Measurements from ENCODE around the gene USP15. TPM values are rescaled to one million over a fixed set of nuclear protein-coding genes. Genes with fewer than 3 reads are reported as not detected.
A peak's percentile ranks its signal among the peaks of the same experiment; 100 is the strongest.

Gene USP15
- total and polyA plus RNA-seq, 4 donors = 16.3 to 102 (median 66.1) TPM

- Histone ChIP-seq H3K4me1 (ENCODE audit: control insufficient read depth in 1 of 2, insufficient read depth in 2 of 2, low read length in 2 of 2) (peaks cover 0 to 3% of the 10 kb centered on the region in 2 donors), H3K9me3 (ENCODE audit: control insufficient read depth, low read length) (no peaks in the 10 kb centered on the region)
These were observed 19.8 kb downstream of the USP15 start for GRCh38 chr12:62279961-62280360.

DNA sequence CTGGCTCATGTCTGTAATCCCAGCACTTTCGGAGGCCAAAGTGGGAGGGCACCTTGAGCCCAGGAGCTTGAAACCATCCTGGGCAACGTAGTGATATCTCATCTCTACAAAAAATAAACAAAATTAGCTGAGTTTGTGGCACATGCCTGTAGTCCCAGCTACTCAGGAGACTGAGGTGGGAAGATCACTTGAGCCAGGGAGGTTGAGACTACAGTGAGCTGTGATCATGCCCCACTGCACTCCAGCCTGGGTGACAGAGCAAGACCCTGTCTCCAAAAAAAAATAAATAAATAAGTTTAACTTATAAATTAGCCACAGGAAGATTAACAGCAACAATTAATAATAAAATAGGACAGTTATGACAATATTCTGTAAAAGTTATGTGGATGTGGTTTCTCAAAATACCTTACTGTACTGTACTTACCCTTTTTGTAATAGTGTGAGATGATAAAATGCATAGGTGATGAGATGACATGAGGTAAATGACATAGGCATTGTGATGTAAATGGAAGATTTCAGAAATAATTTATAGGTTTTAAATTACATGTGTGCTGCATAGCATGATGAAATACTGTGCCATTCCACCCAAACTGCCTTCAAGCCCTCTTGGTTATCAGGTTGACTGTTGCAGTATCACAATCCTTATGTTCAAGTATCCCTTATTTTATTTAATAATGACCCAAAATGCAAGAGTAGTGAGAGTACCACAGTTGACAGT lies 22.0 kb downstream of the USP15 start:
- DNase-seq (no peak), ATAC-seq (ENCODE audit: low FRiP score) (no peak)
- Histone ChIP-seq H3K4me1 (ENCODE audit: control insufficient read depth in 1 of 2, insufficient read depth in 2 of 2, low read length in 2 of 2) (no peaks in the 10 kb centered on the region), H3K27me3 (ENCODE audit: control insufficient read depth in 1 of 2, insufficient read depth in 2 of 2, low read length in 1 of 2) (no peaks in the 10 kb centered on the region), H3K9me3 (ENCODE audit: control insufficient read depth, low read length) (no peaks in the 10 kb centered on the region), H3K4me3 (ENCODE audit: low read length in 2 of 2) (no peak overlapping the region), H3K36me3 (ENCODE audit: control insufficient read depth in 1 of 2, insufficient read depth in 2 of 2, low read length in 1 of 2) (no peaks in the 10 kb centered on the region), H3K27ac (ENCODE audit: low read depth in 1 of 2, low read length in 2 of 2) (no peak overlapping the region)
- intact Hi-C loops (cut with DNase I) = no loop called here
- WGBS, 2 donors = 55 to 61% methylated on average over 2 of the region's 2 CpGs

More at GRCh38 chr12:62279961-62280360, 19.8 kb downstream of the USP15 start:
- Histone ChIP-seq H3K36me3 (ENCODE audit: control insufficient read depth in 1 of 2, insufficient read depth in 2 of 2, low read length in 1 of 2) (no peaks in the 10 kb centered on the region), H3K27ac (ENCODE audit: low read depth in 1 of 2, low read length in 2 of 2) (no peak overlapping the region), H3K27me3 (ENCODE audit: control insufficient read depth in 1 of 2, insufficient read depth in 2 of 2, low read length in 1 of 2) (no peaks in the 10 kb centered on the region), H3K4me3 (ENCODE audit: low read length in 2 of 2) (no peak overlapping the region)
- ATAC-seq (ENCODE audit: low FRiP score) (no peak), DNase-seq (no peak)
- intact Hi-C loops (cut with DNase I) = no loop called here

GRCh38 chr12:62284749-62285148 lies 24.5 kb downstream of the USP15 start:
- intact Hi-C loops (cut with DNase I) = no loop called here
- Histone ChIP-seq H3K4me3 (ENCODE audit: low read length in 2 of 2) (no peak overlapping the region), H3K9me3 (ENCODE audit: control insufficient read depth, low read length) (no peaks in the 10 kb centered on the region), H3K27me3 (ENCODE audit: control insufficient read depth in 1 of 2, insufficient read depth in 2 of 2, low read length in 1 of 2) (no peaks in the 10 kb centered on the region), H3K36me3 (ENCODE audit: control insufficient read depth in 1 of 2, insufficient read depth in 2 of 2, low read length in 1 of 2) (no peaks in the 10 kb centered on the region), H3K27ac (ENCODE audit: low read depth in 1 of 2, low read length in 2 of 2) (no peak overlapping the region), H3K4me1 (ENCODE audit: control insufficient read depth in 1 of 2, insufficient read depth in 2 of 2, low read length in 2 of 2) (no peaks in the 10 kb centered on the region)
- ATAC-seq (ENCODE audit: low FRiP score) (no peak), DNase-seq (no peak)

GRCh38 chr12:62285284-62285683 lies 25.1 kb downstream of the USP15 start:
- Histone ChIP-seq H3K27ac (ENCODE audit: low read depth in 1 of 2, low read length in 2 of 2) (peak overlapping the region in 1 of 2 donors; percentile 57), H3K27me3 (ENCODE audit: control insufficient read depth in 1 of 2, insufficient read depth in 2 of 2, low read length in 1 of 2) (no peaks in the 10 kb centered on the region), H3K4me1 (ENCODE audit: control insufficient read depth in 1 of 2, insufficient read depth in 2 of 2, low read length in 2 of 2) (no peaks in the 10 kb centered on the region), H3K9me3 (ENCODE audit: control insufficient read depth, low read length) (no peaks in the 10 kb centered on the region), H3K4me3 (ENCODE audit: low read length in 2 of 2) (no peak overlapping the region), H3K36me3 (ENCODE audit: control insufficient read depth in 1 of 2, insufficient read depth in 2 of 2, low read length in 1 of 2) (no peaks in the 10 kb centered on the region)
- DNase-seq (no peak), ATAC-seq (ENCODE audit: low FRiP score) (no peak)
- WGBS, 2 donors = 99 to 100% methylated on average over 1 of the region's 1 CpG
- intact Hi-C loops (cut with DNase I) = no loop called here

DNA sequence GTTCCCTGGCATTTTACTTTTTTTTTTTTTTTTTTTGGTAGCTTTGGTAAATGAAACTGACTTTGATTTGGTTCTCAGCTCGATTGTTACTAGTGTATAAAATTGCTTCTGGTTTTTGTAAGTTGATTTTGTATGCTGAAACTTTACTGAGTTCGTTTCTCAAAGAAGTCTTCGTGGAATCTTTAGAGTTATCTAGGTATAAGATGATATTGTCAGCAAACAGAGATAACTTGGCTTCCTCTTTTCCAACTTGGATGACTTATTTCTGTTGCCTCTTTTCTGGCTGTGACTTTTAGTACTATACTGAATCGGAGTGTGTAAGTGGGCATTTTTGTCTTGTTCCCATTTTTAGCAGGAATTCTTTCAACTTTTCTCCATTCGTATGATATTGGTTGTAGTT lies 28.1 kb downstream of the USP15 start:
- intact Hi-C loops (cut with DNase I) = no loop called here
- ATAC-seq (ENCODE audit: low FRiP score) (no peak), DNase-seq (no peak)
- Histone ChIP-seq H3K36me3 (ENCODE audit: control insufficient read depth in 1 of 2, insufficient read depth in 2 of 2, low read length in 1 of 2) (no peaks in the 10 kb centered on the region), H3K27ac (ENCODE audit: low read depth in 1 of 2, low read length in 2 of 2) (no peak overlapping the region), H3K4me1 (ENCODE audit: control insufficient read depth in 1 of 2, insufficient read depth in 2 of 2, low read length in 2 of 2) (no peaks in the 10 kb centered on the region), H3K27me3 (ENCODE audit: control insufficient read depth in 1 of 2, insufficient read depth in 2 of 2, low read length in 1 of 2) (no peaks in the 10 kb centered on the region), H3K4me3 (ENCODE audit: low read length in 2 of 2) (no peak overlapping the region), H3K9me3 (ENCODE audit: control insufficient read depth, low read length) (no peaks in the 10 kb centered on the region)
- WGBS, 2 donors = 83 to 89% methylated on average over 5 of the region's 5 CpGs

DNA sequence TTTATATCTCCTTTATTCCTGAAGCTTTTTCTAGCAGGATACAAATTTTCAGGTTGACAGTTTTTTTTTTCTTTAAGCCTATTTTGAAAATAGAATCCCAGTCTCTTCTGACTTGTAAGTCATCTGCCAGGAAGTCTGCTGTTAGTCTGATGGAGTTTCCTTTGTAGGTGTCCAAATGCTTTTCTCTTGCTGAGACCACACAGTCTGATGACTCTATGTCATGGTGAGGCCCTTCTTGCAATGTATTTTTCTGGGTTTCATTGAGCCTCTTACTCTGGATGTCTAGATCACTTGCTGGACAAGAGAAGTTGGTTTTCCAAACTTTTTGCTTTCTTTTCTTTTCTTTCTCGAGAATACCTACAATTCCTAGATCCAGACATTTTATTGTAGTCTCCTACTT lies 30.6 kb downstream of the USP15 start:
- DNase-seq = no peak
- no peaks in the 10 kb centered on the region for H3K27me3 ChIP-seq (ENCODE audit: control insufficient read depth in 1 of 2, insufficient read depth in 2 of 2, low read length in 1 of 2)
- intact Hi-C loops (cut with DNase I) = loop anchor here in 1 of 2 donors (10.0 kb wide), 1 partner anchor 84 kb away; no protein-coding TSS in a partner anchor
- no peaks in the 10 kb centered on the region for H3K36me3 ChIP-seq (ENCODE audit: control insufficient read depth in 1 of 2, insufficient read depth in 2 of 2, low read length in 1 of 2)
- H3K4me3 ChIP-seq (ENCODE audit: low read length in 2 of 2) = no peak overlapping the region
- WGBS, 2 donors = 95 to 100% methylated on average over 1 of the region's 1 CpG
- H3K9me3 ChIP-seq (ENCODE audit: control insufficient read depth, low read length) = no peaks in the 10 kb centered on the region
- no peak overlapping the region for H3K27ac ChIP-seq (ENCODE audit: low read depth in 1 of 2, low read length in 2 of 2)
- no peak for ATAC-seq (ENCODE audit: low FRiP score)
- H3K4me1 ChIP-seq (ENCODE audit: control insufficient read depth in 1 of 2, insufficient read depth in 2 of 2, low read length in 2 of 2) = no peaks in the 10 kb centered on the region

DNA sequence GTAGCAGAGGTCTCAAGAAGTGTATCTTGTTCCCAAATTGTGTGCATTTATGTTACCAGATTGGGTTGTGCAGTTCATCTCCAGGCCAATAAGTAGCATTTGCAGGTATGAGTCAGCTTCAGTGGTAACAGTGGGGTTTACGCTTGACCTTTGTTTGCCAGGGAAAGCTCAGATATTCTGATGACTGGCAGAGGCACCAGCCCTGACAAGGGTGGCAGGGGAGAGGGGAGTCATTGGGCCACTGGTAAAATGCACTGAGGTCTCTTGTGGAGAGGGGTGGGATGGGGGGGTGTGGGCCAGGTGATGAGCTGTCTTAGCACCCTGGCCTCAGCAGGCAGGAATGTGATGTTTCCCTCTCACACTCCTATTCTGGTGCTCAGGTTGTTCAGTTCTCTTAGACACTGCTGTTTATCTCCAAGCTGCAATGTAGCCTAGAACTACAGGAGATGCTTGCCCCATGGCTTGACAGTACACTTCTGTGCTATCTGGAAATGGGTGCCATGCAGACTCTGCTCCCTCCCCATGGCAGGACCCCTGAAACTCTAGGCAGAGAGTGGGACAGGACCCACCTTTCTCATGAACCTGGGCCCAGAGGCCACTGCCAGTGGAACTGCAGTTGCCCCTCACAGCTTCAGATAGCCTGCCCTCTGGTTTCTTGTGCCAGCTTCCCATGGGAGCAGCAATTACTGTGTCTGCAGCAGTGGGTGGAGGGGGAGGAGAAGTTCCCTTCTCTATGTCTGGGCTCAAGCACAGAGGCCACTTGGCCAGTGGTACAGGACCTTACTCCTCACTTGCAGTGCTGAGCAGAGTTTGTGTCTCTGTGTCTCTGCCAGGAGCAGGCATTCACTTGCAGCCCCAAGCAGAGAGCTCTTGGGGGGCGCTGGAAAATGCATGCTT lies 31.9 kb downstream of the USP15 start:
- ATAC-seq (ENCODE audit: low FRiP score) (peak; percentile 46), DNase-seq (peak; percentile 30 to 51)
- no peak overlapping the region for H3K4me3 ChIP-seq (ENCODE audit: low read length in 2 of 2)
- H3K9me3 ChIP-seq (ENCODE audit: control insufficient read depth, low read length) = peaks cover under 1% of the 10 kb centered on the region
- intact Hi-C loops (cut with DNase I) = loop anchor here in 1 of 2 donors (10.0 kb wide), 1 partner anchor 83 kb away; no protein-coding TSS in a partner anchor
- H3K36me3 ChIP-seq (ENCODE audit: control insufficient read depth in 1 of 2, insufficient read depth in 2 of 2, low read length in 1 of 2) = peaks cover 0 to 2% of the 10 kb centered on the region in 2 donors
- no peak overlapping the region for H3K27ac ChIP-seq (ENCODE audit: low read depth in 1 of 2, low read length in 2 of 2)
- peaks cover 0 to 2% of the 10 kb centered on the region in 2 donors for H3K4me1 ChIP-seq (ENCODE audit: control insufficient read depth in 1 of 2, insufficient read depth in 2 of 2, low read length in 2 of 2)
- 82 to 84% methylated on average over 2 of the region's 2 CpGs for WGBS, 2 donors
- no peaks in the 10 kb centered on the region for H3K27me3 ChIP-seq (ENCODE audit: control insufficient read depth in 1 of 2, insufficient read depth in 2 of 2, low read length in 1 of 2)

DNA sequence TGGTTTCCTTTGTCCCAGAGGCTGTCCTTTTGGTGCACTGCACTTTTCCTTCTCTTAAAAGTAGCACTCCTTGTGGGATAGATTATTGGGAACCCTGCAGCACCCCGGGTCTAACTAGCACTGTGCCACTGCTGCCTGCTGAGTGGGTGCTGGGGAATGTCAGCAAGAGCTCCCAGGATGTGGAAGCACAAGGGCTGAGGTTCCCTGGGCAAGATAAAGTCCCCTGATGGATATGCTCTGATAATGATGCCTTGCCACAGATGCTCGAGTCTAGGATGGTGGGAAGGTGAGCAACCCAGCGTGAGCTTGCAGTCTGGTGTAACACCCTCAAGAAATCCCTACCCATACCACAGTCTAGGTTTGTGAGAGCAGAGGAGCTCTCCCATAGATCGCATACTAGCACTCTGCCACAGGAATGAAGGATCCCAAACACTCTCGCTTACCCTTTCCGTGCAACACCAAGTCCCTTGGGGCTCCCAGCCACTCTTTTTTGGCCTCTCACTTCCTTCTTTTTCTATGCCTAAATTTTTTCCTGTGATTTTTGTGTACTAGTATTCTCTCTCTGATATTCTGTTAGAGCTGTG lies 32.6 kb downstream of the USP15 start:
- Histone ChIP-seq H3K9me3 (ENCODE audit: control insufficient read depth, low read length) (peaks cover 2% of the 10 kb centered on the region), H3K4me1 (ENCODE audit: control insufficient read depth in 1 of 2, insufficient read depth in 2 of 2, low read length in 2 of 2) (peaks cover 0 to 2% of the 10 kb centered on the region in 2 donors), H3K36me3 (ENCODE audit: control insufficient read depth in 1 of 2, insufficient read depth in 2 of 2, low read length in 1 of 2) (peaks cover 0 to 2% of the 10 kb centered on the region in 2 donors), H3K27ac (ENCODE audit: low read depth in 1 of 2, low read length in 2 of 2) (no peak overlapping the region), H3K27me3 (ENCODE audit: control insufficient read depth in 1 of 2, insufficient read depth in 2 of 2, low read length in 1 of 2) (no peaks in the 10 kb centered on the region), H3K4me3 (ENCODE audit: low read length in 2 of 2) (no peak overlapping the region)
- ATAC-seq (ENCODE audit: low FRiP score) = peak; percentile 56
- 52 to 54% methylated on average over 6 of the region's 6 CpGs for WGBS, 2 donors
- DNase-seq = no peak
- intact Hi-C loops (cut with DNase I) = loop anchor here in 1 of 2 donors (10.0 kb wide), 1 partner anchor 82 kb away; no protein-coding TSS in a partner anchor

All from aorta (tissue), 5 donors.